HepG2 (cell line): ENCODE data around the gene KCNF1. TPM values are rescaled to one million over a fixed set of nuclear protein-coding genes. Genes with fewer than 3 reads are reported as not detected.

ENCODE experiments used
- HNRNPLL ChIP-seq: fragments of 200-400 bp; formaldehyde crosslinking; IDR thresholded peaks from 2 replicates; pipeline ENCODE4 v1.6.1; 2017; ENCODE audit warnings: mild to moderate bottlenecking, low read depth, low read length; ENCODE audit not compliant: poor library complexity, severe bottlenecking
- MEF2D ChIP-seq: sonication (generic); formaldehyde crosslinking; IDR thresholded peaks from 2 replicates; pipeline ENCODE4 v1.5.1; 2020; ENCODE audit warnings: mild to moderate bottlenecking, missing genetic modification reagents
- PPARG ChIP-seq: conservative IDR thresholded peaks from 2 replicates; pipeline ENCODE4 v1.6.1; 2016; ENCODE audit warnings: missing biosample characterization, missing genetic modification reagents
- REPIN1 ChIP-seq: sonication (generic); formaldehyde crosslinking; IDR thresholded peaks from 2 replicates; pipeline ENCODE4 v1.8.0; 2022; ENCODE audit warnings: missing genetic modification reagents, low read depth, mild to moderate bottlenecking, borderline replicate concordance
- SMAD9 ChIP-seq: sonication (generic); formaldehyde crosslinking; IDR thresholded peaks from 2 replicates; pipeline ENCODE4 v1.5.1; 2020; ENCODE audit warnings: mild to moderate bottlenecking, missing genetic modification reagents
- SMARCC2 ChIP-seq: fragments of 450-650 bp; IDR thresholded peaks from 2 replicates; pipeline ENCODE4 v1.6.1; 2017; ENCODE audit warnings: antibody characterized with exemption, mild to moderate bottlenecking
- SP5 ChIP-seq: IDR thresholded peaks from 2 replicates; pipeline ENCODE4 v1.6.1; 2016; ENCODE audit warnings: low read depth, borderline replicate concordance
- ZKSCAN1 ChIP-seq: fragments of 150-350 bp; IDR thresholded peaks from 2 replicates; pipeline ENCODE4 v1.6.1; 2014; ENCODE audit warnings: low read length
- ZNF124 ChIP-seq: sonication (generic); formaldehyde crosslinking; IDR thresholded peaks from 2 replicates; pipeline ENCODE4 v1.4.0; 2020; ENCODE audit warnings: missing genetic modification reagents
- ZNF350 ChIP-seq: sonication (generic); formaldehyde crosslinking; IDR thresholded peaks from 2 replicates; pipeline ENCODE4 v1.4.0; 2020; ENCODE audit warnings: mild to moderate bottlenecking, low read depth, missing genetic modification reagents, borderline replicate concordance
- ZNF552 ChIP-seq: sonication (generic); formaldehyde crosslinking; IDR thresholded peaks from 2 replicates; pipeline ENCODE4 v1.9.0; 2022; ENCODE audit warnings: missing genetic modification reagents, mild to moderate bottlenecking, borderline replicate concordance
- ZSCAN9 ChIP-seq: IDR thresholded peaks from 2 replicates; pipeline ENCODE4 v1.6.1; 2016; ENCODE audit warnings: borderline replicate concordance
- polyA plus RNA-seq, 8 experiments: library from polyadenylated mRNA; depleted of rRNA in 3 of 8; stranded (reverse) in 7 of 8; unstranded in 1 of 8; fragments of >200 nt; fragmentation: Illumina TruSeq in 4 of 8; extraction: Trizol in 4 of 8; gene quantifications; 2 replicates each; pipeline versions ENCODE4 v1.2.1 to v1.2.3, GENCODE V29; 2011 to 2016; ENCODE audit warnings: low read depth in 4 of 8, missing spikeins in 1 of 8, mixed read lengths in 1 of 8; ENCODE audit not compliant: insufficient read depth in 1 of 8
- total RNA-seq, 5 experiments: library from RNA; depleted of rRNA; stranded (reverse); fragments of >200 nt; fragmentation: Illumina TruSeq; extraction: Trizol; gene quantifications; 2 replicates each; pipeline ENCODE4 v1.2.3, GENCODE V29; 2016; ENCODE audit warnings: low read depth in 1 of 5
- TF ChIP-seq, protein P1 (sequence below): sonication (generic); formaldehyde crosslinking; IDR thresholded peaks from 2 replicates; pipeline ENCODE4 v1.5.0; 2020; ENCODE audit warnings: mild to moderate bottlenecking, missing genetic modification reagents
- TF ChIP-seq, protein P2 (sequence below): sonication (generic); formaldehyde crosslinking; IDR thresholded peaks from 2 replicates; pipeline ENCODE4 v1.8.1; 2023; ENCODE audit warnings: mild to moderate bottlenecking, missing genetic modification reagents
- TF ChIP-seq, protein P3 (sequence below): IDR thresholded peaks from 2 replicates; pipeline ENCODE4 v1.6.1; 2016; ENCODE audit warnings: low read depth
- TF ChIP-seq, protein P4 (sequence below): sonication (generic); formaldehyde crosslinking; IDR thresholded peaks from 2 replicates; pipeline ENCODE4 v1.8.1; 2023; ENCODE audit warnings: mild to moderate bottlenecking, inconsistent platforms, moderate library complexity, missing genetic modification reagents, borderline replicate concordance
- TF ChIP-seq, protein P5 (sequence below): IDR thresholded peaks from 2 replicates; pipeline ENCODE4 v1.4.0; 2020; ENCODE audit warnings: mild to moderate bottlenecking, missing genetic modification reagents

Gene KCNF1
- total and polyA plus RNA-seq, 2 of the 13 experiments (the other 11 are each of a cell fraction or from before 2014, with no cell fraction given) = 0.09 to 0.12 TPM

DNA sequence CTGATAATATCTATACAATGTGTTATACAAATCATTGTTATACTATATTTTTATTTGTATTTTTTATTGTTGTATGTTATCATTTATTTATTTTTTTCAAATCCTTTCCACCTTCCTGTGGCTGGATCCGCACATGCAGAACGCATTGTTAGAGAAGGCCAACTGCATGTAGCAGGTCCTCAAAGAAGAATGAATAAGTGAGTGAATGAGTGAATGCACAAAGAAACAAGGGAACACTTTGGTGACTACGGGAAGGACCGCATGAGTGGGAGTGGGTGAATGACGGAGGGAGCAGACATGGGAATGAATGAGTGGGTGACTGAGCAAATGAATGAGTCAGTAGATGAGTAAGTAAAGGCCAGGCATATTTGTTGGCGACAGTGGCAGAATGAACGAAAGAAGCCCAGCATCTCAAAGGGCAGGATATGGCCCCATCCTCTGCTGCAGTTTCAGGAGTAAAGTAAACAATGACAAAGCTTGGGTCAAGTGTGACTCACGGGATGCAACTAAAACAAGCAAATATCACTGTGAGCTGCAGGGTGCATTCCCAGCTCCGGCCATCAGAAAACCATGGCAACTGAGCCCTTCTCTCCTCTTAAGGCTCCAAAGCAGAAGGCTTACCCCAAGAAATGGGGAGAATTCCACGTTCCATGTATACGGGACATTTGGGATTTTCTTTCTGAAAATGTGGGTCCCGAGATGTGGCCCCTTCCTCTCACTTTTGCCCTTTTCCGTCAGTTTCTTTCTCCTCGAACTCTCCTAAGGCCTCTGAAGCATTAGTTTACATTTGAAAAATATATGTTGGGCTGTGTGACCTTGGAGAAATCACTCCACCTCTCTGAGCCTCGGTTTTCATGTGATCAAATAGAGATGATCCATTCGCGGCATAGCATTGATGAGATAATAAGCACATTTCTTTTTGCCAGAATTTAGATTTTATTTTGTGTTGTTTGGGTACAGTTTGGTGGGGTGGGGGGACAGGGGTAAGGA, 24.5 kb downstream of the KCNF1 start (continued):
- TF ChIP-seq PPARG = peak; percentile 73
- TF ChIP-seq, protein P1, sequence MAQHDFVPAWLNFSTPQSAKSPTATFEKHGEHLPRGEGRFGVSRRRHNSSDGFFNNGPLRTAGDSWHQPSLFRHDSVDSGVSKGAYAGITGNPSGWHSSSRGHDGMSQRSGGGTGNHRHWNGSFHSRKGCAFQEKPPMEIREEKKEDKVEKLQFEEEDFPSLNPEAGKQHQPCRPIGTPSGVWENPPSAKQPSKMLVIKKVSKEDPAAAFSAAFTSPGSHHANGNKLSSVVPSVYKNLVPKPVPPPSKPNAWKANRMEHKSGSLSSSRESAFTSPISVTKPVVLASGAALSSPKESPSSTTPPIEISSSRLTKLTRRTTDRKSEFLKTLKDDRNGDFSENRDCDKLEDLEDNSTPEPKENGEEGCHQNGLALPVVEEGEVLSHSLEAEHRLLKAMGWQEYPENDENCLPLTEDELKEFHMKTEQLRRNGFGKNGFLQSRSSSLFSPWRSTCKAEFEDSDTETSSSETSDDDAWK = no peak
- no peak for TF ChIP-seq ZKSCAN1
- TF ChIP-seq ZNF350 (CRISPR knock-in tag) = peak; percentile 69; the same call in 1 of the 2 replicates
- TF ChIP-seq ZNF552 = no peak
- TF ChIP-seq SMARCC2 = peak; percentile 71; the same call in 1 of the 2 replicates
- TF ChIP-seq ZNF124 (CRISPR knock-in tag) = 0 out of 2 replicates have a peak, but pooled peaks have one; percentile 38
- peak; percentile 80; the same call in 1 of the 2 replicates for TF ChIP-seq MEF2D (CRISPR knock-in tag)
- TF ChIP-seq, protein P2, sequence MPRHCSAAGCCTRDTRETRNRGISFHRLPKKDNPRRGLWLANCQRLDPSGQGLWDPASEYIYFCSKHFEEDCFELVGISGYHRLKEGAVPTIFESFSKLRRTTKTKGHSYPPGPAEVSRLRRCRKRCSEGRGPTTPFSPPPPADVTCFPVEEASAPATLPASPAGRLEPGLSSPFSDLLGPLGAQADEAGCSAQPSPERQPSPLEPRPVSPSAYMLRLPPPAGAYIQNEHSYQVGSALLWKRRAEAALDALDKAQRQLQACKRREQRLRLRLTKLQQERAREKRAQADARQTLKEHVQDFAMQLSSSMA = no peak
- TF ChIP-seq, protein P3, sequence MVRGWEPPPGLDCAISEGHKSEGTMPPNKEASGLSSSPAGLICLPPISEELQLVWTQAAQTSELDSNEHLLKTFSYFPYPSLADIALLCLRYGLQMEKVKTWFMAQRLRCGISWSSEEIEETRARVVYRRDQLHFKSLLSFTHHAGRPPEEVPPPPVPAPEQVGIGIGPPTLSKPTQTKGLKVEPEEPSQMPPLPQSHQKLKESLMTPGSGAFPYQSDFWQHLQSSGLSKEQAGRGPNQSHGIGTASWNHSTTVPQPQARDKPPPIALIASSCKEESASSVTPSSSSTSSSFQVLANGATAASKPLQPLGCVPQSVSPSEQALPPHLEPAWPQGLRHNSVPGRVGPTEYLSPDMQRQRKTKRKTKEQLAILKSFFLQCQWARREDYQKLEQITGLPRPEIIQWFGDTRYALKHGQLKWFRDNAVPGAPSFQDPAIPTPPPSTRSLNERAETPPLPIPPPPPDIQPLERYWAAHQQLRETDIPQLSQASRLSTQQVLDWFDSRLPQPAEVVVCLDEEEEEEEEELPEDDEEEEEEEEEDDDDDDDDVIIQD (CRISPR knock-in tag) = peak; percentile 76; the same call in 1 of the 2 replicates
- TF ChIP-seq SMAD9 = no peak
- 0 out of 2 replicates have a peak, but pooled peaks have one; percentile 46 for TF ChIP-seq REPIN1 (CRISPR knock-in tag)
- TF ChIP-seq, protein P4, sequence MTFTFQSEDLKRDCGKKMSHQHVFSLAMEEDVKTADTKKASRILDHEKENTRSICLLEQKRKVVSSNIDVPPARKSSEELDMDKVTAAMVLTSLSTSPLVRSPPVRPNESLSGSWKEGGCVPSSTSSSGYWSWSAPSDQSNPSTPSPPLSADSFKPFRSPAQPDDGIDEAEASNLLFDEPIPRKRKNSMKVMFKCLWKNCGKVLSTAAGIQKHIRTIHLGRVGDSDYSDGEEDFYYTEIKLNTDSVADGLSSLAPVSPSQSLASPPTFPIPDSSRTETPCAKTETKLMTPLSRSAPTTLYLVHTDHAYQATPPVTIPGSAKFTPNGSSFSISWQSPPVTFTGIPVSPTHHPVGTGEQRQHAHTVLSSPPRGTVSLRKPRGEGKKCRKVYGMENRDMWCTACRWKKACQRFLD = no peak
- TF ChIP-seq ZSCAN9 = peak; percentile 92
- no peak; the same call in 1 of the 2 replicates for TF ChIP-seq SP5 (CRISPR knock-in tag)
- TF ChIP-seq, protein P5, sequence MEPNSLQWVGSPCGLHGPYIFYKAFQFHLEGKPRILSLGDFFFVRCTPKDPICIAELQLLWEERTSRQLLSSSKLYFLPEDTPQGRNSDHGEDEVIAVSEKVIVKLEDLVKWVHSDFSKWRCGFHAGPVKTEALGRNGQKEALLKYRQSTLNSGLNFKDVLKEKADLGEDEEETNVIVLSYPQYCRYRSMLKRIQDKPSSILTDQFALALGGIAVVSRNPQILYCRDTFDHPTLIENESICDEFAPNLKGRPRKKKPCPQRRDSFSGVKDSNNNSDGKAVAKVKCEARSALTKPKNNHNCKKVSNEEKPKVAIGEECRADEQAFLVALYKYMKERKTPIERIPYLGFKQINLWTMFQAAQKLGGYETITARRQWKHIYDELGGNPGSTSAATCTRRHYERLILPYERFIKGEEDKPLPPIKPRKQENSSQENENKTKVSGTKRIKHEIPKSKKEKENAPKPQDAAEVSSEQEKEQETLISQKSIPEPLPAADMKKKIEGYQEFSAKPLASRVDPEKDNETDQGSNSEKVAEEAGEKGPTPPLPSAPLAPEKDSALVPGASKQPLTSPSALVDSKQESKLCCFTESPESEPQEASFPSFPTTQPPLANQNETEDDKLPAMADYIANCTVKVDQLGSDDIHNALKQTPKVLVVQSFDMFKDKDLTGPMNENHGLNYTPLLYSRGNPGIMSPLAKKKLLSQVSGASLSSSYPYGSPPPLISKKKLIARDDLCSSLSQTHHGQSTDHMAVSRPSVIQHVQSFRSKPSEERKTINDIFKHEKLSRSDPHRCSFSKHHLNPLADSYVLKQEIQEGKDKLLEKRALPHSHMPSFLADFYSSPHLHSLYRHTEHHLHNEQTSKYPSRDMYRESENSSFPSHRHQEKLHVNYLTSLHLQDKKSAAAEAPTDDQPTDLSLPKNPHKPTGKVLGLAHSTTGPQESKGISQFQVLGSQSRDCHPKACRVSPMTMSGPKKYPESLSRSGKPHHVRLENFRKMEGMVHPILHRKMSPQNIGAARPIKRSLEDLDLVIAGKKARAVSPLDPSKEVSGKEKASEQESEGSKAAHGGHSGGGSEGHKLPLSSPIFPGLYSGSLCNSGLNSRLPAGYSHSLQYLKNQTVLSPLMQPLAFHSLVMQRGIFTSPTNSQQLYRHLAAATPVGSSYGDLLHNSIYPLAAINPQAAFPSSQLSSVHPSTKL (CRISPR knock-in tag) = peak; percentile 99
- no peak for TF ChIP-seq HNRNPLL
